ENCODE data around the gene MT2A. TPM values are rescaled to one million over a fixed set of nuclear protein-coding genes. Genes with fewer than 3 reads are reported as not detected.
A peak's percentile ranks its signal among the peaks of the same experiment; 100 is the strongest.

Gene MT2A
- total RNA-seq (2014; rRNA removed) (683 and 758 TPM in 2 replicates), Bru-seq, nascent RNA (percentile 98 among the genes with signal in this experiment), BruChase-seq, experiment 1, labeled RNA remaining after a 6-hour chase (percentile 99 among the genes with signal in this experiment), BruChase-seq, experiment 2, labeled RNA remaining after a 2-hour chase (percentile 96 among the genes with signal in this experiment)
- long read RNA-seq, transcript MT2A-203 (1 exons, 903 nt): minor isoform, 14 of 62 reads
- long read RNA-seq, transcript MT2A-201 (3 exons, 786 nt): major isoform, 47 of 62 reads
- long read RNA-seq, partial matches to known transcripts: 0 of 62 reads
- long read RNA-seq, other reads (novel, unspliced or antisense): 0 of 62 reads

GRCh38 chr16:56608043-56608875 lies at the start of gene MT2A:
Gene MT2A, plus strand, starts transcription at chr16:56608584. Its CDS starts 72 bp downstream, at chr16:56608656.
- ChIA-PET POLR2A (ENCODE audit: unreplicated experiment) (interaction anchor here (0.6 kb wide), 1 partner anchor 382 kb away, joined by 3 read pairs; no protein-coding TSS in a partner anchor), CTCF (interaction anchor here (0.9 kb wide), 1 partner anchor 94 kb away, joined by 3 read pairs; no protein-coding TSS in a partner anchor)
- no peaks in the 10 kb centered on the region for H4K20me1 ChIP-seq (ENCODE audit: low read length)
- no peaks in the 10 kb centered on the region for H3K9me2 ChIP-seq (replicated peaks; ENCODE audit: low read length)
- H3K79me2 ChIP-seq (ENCODE audit: low read length): peaks cover 16% of the 10 kb centered on the region
- H3K27ac ChIP-seq (ENCODE audit: low read length): peak within 1 kb of the TSS; percentile 82
- H3F3A ChIP-seq (ENCODE audit: low read length, unreplicated experiment): peaks cover 14% of the 10 kb centered on the region
- H3K36me3 ChIP-seq (ENCODE audit: low read depth, low read length): no peaks in the 10 kb centered on the region
- DNase-seq (peak; percentile 93), ATAC-seq (peak; percentile 48)
- peaks cover 71% of the 10 kb centered on the region for H3K4me1 ChIP-seq (ENCODE audit: insufficient read depth, low read length)
- no peaks in the 10 kb centered on the region for H3K9me3 ChIP-seq (ENCODE audit: low read length)
- no TSS peak for BruUV-seq (replicated peaks)
- peak within 1 kb of the TSS; percentile 90 for H3K4me3 ChIP-seq (ENCODE audit: low read length)
- TF ChIP-seq EZH2phosphoT487 (IDR thresholded peaks at IDR 0.05; ENCODE audit: borderline replicate concordance, low read length) (peak; percentile 95), EZH2 (IDR thresholded peaks at IDR 0.05; ENCODE audit: low read length, unreplicated experiment) (no peak), CTCF (conservative IDR thresholded peaks at IDR 0.05; ENCODE audit: low read depth, low read length) (no peak)
- no peak within 1 kb of the TSS for H2AFZ ChIP-seq (ENCODE audit: low read length)
- H3K9ac ChIP-seq (ENCODE audit: low read length): peak within 1 kb of the TSS; percentile 76
- intact Hi-C loops (cut with micrococcal nuclease): loop anchor here (5.0 to 10.0 kb wide), 3 partner anchors 47 to 179 kb away; partner anchors contain the start of genes MT1B, MT1F and MT1X
- H3K4me2 ChIP-seq (ENCODE audit: low read length): peak within 1 kb of the TSS; percentile 93
- H3K27me3 ChIP-seq (ENCODE audit: low read length): no peaks in the 10 kb centered on the region

GRCh38 chr16:56559109-56559508 lies 49.3 kb upstream of the MT2A start:
- no peaks in the 10 kb centered on the region for H3K36me3 ChIP-seq (ENCODE audit: low read depth, low read length)
- intact Hi-C loops (cut with micrococcal nuclease): no loop called here
- no peaks in the 10 kb centered on the region for H3K27me3 ChIP-seq (ENCODE audit: low read length)
- H3K79me2 ChIP-seq (ENCODE audit: low read length): no peaks in the 10 kb centered on the region
- DNase-seq (no peak), ATAC-seq (no peak)
- H3K4me3 ChIP-seq (ENCODE audit: low read length): no peak overlapping the region
- H3K9me2 ChIP-seq (replicated peaks; ENCODE audit: low read length): no peaks in the 10 kb centered on the region
- H3K9ac ChIP-seq (ENCODE audit: low read length): no peak overlapping the region
- no peak overlapping the region for H3K27ac ChIP-seq (ENCODE audit: low read length)
- no TSS peak for BruUV-seq (replicated peaks)
- no peaks in the 10 kb centered on the region for H3K9me3 ChIP-seq (ENCODE audit: low read length)
- no peaks in the 10 kb centered on the region for H4K20me1 ChIP-seq (ENCODE audit: low read length)
- H3K4me2 ChIP-seq (ENCODE audit: low read length): no peak overlapping the region
- no peaks in the 10 kb centered on the region; the same call in 1 of the 2 replicates for H3K4me1 ChIP-seq (ENCODE audit: insufficient read depth, low read length)
- H3F3A ChIP-seq (ENCODE audit: low read length, unreplicated experiment): no peaks in the 10 kb centered on the region
- CTCF ChIA-PET: no interaction called here
- no peak overlapping the region for H2AFZ ChIP-seq (ENCODE audit: low read length)
- POLR2A ChIA-PET (ENCODE audit: unreplicated experiment): no interaction called here
- TF ChIP-seq EZH2 (IDR thresholded peaks at IDR 0.05; ENCODE audit: low read length, unreplicated experiment) (no peak), EZH2phosphoT487 (IDR thresholded peaks at IDR 0.05; ENCODE audit: borderline replicate concordance, low read length) (no peak), CTCF (conservative IDR thresholded peaks at IDR 0.05; ENCODE audit: low read depth, low read length) (no peak)
